Activated effector memory CD4-positive, alpha-beta T cell treated with Interleukin-2 at 50 U/mL for 16 hours (primary cell): Measurements from ENCODE around the gene RNPS1.

Source experiments
- DNase-seq: peaks from one replicate; pipeline ENCODE4 v3.0.0-alpha.2; 2020

RNPS1 gene

DNA sequence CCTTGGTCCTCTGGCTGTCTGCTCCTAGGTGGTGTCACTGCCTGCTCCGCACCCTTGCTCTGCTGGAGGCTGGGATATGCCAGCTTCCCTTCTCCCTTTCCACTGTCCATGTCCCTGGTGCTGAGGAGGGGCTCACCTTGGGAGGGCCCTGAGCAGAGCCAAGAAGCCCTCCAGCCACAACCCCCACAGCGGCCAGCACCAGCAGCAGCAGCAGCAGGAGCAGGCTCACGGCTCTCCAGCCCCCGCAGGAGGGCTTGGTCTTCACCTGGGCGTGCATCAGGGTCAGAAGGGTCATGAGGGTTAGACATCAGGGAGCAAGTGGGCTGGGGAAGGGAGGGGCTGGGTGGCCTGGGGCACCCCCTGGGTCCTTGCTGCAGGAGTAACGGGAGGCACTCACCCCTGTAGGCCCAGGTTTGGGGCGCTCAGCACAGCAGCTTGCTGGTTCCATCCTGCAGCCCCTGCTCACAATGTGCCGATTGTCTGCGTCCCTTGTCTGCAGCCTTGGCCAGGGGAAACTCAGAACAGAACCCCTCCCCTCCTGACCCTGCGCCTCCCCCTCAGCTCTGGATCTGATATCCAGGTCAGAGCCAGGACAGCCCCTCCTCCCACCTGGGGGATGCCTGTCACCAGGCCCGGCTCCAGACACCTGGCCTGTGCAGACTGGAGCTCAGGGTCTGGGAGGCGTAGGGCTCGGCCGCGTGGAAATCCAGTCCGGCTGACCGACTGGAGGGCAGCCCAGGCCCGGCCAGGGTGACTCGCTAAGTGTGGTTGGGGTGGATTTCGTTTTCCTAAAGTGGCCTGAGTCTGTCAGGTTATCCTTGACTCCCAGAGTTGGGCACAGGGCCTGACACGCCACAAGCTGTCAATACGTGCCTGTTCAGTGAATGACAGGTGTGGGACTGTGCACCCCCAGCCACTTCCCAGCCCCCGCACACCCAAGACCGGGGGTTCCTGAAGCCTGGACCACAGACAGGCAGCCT, 57.2 kb downstream of the RNPS1 start, which contains the start of gene BRICD5:
Gene BRICD5 (minus strand): TSS at position 478 of the 980 bp plus-strand sequence. CDS start 30 bp downstream, at position 448.
- no peak for DNase-seq

DNA sequence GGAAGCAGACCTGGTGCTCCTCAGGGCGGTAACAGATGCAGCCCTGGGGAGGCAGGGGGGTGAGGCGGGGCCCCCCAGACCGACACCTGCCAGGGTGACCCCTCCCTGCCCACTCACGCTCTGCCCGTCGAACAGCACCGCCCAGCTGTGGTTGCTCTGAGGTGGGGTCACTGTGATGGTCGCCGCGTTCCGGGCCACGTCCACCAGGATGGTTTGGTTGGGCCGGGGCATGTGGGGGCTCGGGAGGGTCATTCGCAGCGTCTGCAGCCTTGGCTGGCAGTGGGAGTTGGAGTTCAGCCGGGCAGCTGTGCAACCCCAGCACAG, 58.0 kb downstream of the RNPS1 start:
- DNase-seq, result no peak

DNA sequence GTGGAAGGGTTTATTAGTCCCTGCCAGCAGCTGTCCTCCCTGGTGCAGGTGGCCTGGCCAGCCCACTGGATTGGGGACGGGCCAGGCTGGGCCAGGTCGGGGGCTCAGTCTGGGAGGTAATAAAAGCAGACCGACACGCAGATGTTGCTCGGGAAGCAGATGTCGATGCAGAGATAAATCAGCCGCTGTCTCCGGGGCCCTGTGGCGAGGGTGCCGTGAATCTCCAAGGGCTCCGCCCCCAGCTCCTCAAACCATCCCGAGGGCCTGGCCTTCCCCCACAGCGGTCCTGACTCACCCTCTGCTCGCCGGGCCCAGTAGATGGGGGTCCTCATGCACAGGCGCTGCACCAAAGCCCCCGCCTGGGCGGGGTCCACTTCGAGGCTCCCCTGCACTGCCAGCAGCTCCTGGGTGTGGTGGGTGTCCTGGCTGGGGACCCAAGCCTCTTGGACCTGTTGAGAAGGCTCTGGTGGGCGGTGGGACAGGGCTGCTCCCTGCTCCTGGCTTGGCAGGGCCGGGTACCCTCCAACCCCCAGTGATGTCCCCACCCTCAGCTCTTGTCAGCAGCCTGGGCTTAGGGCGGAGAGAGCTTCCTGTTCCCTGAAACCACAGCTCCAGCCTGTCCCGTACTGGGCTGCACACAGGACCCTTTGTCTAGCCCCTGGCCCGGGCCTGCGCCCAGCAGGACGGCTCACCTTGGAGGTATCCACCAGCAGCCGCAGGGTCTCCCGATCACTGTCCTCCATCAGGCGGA, 58.5 kb downstream of the RNPS1 start:
- no peak for DNase-seq

DNA sequence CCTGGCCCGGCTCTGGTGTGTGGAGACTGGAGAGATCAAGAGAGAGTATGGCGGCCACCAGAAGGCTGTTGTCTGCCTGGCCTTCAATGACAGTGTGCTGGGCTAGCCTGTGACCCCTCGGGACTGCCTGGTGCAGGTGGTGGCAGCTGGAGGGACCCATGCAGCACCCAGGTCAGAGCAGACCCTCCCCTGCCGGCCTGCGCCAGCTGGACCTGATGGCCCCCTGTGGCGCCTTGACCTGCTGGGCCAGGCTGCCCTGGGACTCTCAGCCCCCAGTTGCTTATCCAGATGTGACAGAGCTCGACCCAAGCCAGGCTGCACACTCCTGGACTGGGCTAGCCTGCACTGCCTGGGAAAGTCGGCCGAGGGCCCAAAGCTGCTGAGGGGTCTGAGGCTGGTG, 59.2 kb downstream of the RNPS1 start:
- no peak for DNase-seq

DNA sequence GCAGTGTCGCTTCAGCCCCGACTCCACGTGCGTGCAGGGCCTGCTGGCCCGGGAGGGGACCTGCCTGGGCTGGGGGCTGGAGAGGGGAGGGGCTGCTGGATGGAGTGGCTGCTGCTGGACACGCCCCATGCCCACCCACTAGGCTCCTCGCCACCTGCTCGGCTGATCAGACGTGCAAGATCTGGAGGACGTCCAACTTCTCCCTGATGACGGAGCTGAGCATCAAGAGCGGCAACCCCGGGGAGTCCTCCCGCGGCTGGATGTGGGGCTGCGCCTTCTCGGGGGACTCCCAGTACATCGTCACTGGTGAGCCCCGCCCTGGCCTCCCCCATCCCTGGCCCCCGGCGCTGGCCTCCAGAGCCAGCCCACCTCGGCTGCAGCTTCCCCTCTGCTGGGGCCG, 59.6 kb downstream of the RNPS1 start:
- DNase-seq, result no peak

DNA sequence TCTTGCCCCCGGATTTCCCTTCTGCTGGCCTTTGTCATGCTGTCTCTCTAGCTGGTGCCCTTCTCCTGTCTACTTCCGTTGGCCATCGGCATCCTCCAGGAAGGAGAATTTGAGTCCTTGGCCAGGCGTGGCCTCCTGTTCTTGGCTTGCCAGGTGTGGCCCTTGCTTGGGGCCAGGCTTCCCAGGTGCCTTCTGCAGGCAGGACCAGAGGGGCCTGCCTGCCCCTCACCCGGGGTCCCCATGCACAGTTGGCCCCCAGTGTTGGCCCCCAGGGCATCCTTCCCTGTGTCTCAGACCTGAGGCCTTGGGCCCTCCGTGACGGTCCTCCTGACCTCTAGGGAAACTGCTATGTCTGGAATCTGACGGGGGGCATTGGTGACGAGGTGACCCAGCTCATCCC, 60.1 kb downstream of the RNPS1 start:
- no peak for DNase-seq

DNA sequence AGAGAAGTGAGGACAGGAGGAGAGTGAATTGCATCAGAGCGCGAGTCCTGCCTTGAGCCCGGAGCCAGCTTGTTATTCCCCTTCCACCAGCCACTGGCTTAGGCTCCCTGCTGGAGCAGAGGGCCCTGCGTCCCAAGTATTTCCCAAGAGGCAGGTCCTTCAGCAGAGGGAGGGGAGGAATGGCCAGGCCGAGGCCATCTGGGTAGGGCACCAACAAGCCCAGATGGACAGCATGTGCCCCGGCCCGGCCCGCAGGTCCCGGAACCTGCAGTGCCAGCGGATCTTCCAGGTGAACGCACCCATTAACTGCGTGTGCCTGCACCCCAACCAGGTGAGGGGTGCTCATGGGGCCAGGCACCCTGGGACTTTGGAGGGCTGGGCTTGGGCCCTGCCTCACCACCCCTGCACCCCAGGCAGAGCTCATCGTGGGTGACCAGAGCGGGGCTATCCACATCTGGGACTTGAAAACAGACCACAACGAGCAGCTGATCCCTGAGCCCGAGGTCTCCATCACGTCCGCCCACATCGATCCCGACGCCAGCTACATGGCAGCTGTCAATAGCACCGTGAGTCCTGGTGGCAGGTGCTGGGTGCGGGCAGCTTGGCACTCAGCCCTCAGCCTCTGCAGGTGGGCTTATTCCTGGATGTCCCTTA, 61.0 kb downstream of the RNPS1 start:
- DNase-seq, result no peak

DNA sequence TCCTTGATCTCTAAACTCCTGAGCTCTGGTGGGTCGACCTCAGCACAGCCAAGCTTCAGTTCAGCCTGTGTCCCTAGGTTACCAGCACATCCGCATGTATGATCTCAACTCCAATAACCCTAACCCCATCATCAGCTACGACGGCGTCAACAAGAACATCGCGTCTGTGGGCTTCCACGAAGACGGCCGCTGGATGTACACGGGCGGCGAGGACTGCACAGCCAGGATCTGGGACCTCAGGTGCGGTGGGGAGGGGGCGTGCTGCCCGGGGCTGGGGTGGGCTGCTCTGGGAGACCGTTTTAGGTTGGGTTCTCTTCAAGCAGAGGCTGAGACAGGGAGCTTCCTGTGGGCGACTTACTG, 61.5 kb downstream of the RNPS1 start:
- DNase-seq, result no peak

DNA sequence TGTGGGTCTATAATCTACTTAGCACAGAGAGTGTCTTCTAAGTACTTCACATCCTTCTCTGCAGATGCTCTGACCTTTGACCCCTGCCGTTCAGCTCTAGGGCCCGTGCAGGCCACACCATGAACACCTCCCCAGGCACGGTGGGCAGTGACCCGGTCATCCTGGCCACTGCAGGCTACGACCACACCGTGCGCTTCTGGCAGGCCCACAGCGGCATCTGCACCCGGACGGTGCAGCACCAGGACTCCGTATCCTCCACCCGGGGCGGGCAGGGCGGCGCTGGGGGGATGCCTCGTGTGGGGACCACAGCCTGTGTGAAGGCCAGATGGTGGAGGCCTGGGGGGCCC, 62.0 kb downstream of the RNPS1 start:
- no peak for DNase-seq

DNA sequence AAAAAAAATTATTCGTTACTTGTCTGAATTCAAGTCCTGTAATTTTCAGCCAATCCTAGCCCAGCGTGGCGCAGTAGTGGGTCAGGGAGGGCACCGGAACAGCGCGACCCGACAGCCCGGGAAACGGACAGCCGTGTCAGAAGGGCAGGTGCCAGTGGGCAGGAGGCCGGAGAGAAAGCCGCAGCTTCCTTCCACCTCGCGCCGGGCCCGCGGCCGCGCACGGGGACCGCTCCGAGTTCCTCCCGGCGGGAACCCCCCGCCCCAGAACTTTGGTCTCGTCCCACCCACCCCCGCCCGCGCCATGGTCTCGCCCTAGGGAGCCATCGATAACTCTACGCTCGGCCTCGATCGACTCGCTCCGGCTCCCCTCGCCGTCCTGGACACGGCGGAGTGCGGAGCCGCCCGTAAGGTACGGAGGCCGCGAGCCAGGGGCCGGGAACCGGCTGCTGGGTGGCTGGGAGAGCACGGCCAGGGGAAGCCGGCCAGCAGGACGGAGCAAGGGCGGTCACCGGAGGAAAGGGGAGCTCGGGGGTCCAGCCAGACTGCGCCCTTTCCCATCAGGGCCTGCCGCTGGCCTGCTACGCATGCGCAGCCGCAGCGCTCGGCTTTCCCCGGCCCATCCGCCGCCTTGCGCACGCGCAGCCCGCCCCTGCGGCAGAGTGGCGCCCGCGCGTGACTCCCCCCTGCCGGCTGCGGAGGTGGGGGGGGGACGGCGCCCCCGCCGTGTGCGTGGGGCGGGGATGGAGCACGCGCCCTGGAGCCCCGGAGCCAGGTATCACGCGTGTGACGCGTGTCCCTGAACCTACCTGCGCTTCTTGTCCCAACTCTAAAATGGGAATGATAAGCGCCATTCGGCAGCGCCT, 62.6 kb downstream of the RNPS1 start, which contains the start of gene MLST8:
Gene MLST8 (plus strand): TSS at position 351 of the 863 bp plus-strand sequence. CDS start 632 bp downstream, outside the sequence.
- DNase-seq, result peak; percentile 90

DNA sequence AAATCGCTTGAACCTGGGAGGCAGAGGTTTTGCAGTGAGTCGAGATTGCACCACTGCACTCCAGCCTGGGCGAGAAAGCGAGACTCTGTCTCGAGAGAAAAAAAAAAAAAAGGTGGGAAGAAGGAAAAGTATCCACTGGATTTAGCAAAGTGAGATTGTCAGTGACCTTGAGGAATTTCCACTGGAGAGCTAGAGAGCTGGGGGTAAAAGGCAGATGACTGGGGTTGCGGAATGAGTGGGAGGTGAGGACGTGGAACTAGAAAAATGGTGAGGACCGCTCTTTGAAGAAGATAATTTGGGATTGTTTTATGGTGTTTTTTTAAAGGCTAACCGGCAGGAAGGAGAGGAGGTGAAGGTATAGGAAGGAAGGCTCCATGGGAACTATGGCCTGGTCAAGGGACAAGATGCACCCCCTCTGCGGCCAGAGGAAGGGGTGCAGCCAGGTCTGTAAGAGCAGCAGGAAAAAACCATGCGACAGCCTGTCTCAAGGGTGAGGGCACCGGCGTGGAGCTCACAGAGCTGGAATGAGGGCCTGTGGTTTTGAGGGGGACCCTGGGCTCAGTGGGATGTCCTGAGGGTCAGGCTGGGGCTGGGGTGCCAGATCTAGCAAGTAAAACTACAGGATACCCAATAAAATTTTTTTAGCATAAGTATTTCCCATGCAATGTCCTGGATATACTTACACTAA, 63.4 kb downstream of the RNPS1 start:
- no peak for DNase-seq
